GM19328 (cell line): ENCODE data around the gene AUTS2.

ENCODE experiments used
- ATAC-seq: cut with Tn5 transposase; IDR thresholded peaks from one replicate; pipeline ENCODE4 v1.9.1; 2021; ENCODE audit warnings: mild to moderate bottlenecking, moderate library complexity; ENCODE audit not compliant: unreplicated experiment

Gene AUTS2

GRCh38 chr7:70736715-70737460 is 1138.6 kb downstream of the AUTS2 start:
- no peak for ATAC-seq

GRCh38 chr7:70738151-70738885 is 1140.0 kb downstream of the AUTS2 start:
- no peak for ATAC-seq

- ATAC-seq = no peak
Measured at GRCh38 chr7:70739646-70740210, 1141.5 kb downstream of the AUTS2 start.

GRCh38 chr7:70741666-70742065 is 1143.4 kb downstream of the AUTS2 start:
- no peak for ATAC-seq

GRCh38 chr7:70743531-70744325 is 1145.5 kb downstream of the AUTS2 start:
- no peak for ATAC-seq

- ATAC-seq = no peak
Measured at GRCh38 chr7:70744492-70744891, 1146.2 kb downstream of the AUTS2 start.

- no peak for ATAC-seq
Measured at GRCh38 chr7:70749831-70750230, 1151.6 kb downstream of the AUTS2 start.

- no peak for ATAC-seq
Measured at GRCh38 chr7:70751895-70752294, 1153.6 kb downstream of the AUTS2 start.

- ATAC-seq = no peak
Measured at GRCh38 chr7:70752794-70753241, 1154.5 kb downstream of the AUTS2 start.

- ATAC-seq = no peak
Measured at GRCh38 chr7:70756789-70757188, 1158.5 kb downstream of the AUTS2 start.

- ATAC-seq = no peak
Measured at GRCh38 chr7:70758646-70759045, 1160.4 kb downstream of the AUTS2 start.

- ATAC-seq = no peak
Measured at GRCh38 chr7:70759674-70760073, 1161.4 kb downstream of the AUTS2 start.

- ATAC-seq = no peak
Measured at GRCh38 chr7:70761711-70762328, 1163.5 kb downstream of the AUTS2 start.

- no peak for ATAC-seq
Measured at GRCh38 chr7:70762696-70763095, 1164.4 kb downstream of the AUTS2 start.

GRCh38 chr7:70763961-70764691 is 1165.9 kb downstream of the AUTS2 start:
- peak; percentile 85 for ATAC-seq

GRCh38 chr7:70764701-70765208 is 1166.5 kb downstream of the AUTS2 start:
- no peak for ATAC-seq

GRCh38 chr7:70765651-70766050 is 1167.4 kb downstream of the AUTS2 start:
- no peak for ATAC-seq

GRCh38 chr7:70766109-70766508 is 1167.8 kb downstream of the AUTS2 start:
- no peak for ATAC-seq

- no peak for ATAC-seq
Measured at GRCh38 chr7:70766694-70767093, 1168.4 kb downstream of the AUTS2 start.

GRCh38 chr7:70770154-70770553 is 1171.9 kb downstream of the AUTS2 start:
- ATAC-seq = no peak
